Fibroblast of the aortic adventitia (primary cell): Measurements from ENCODE around the gene KAZALD1. TPM values are rescaled to one million over a fixed set of nuclear protein-coding genes. Genes with fewer than 3 reads are reported as not detected.

Experiments used
- DNase-seq: peaks from one replicate; pipeline ENCODE4 v3.0.0-alpha.2; 2010; ENCODE audit warnings: low read depth
- H3K4me3 ChIP-seq: 2 replicates; pipeline ENCODE4 v1.5.1; 2011; ENCODE audit warnings: low read depth, mild to moderate bottlenecking, control low read depth, low read length, moderate library complexity
- CTCF ChIP-seq: IDR thresholded peaks from 2 replicates; pipeline ENCODE4 v1.5.1; 2011; ENCODE audit warnings: mild to moderate bottlenecking, low read length, control low read depth, inconsistent platforms; ENCODE audit not compliant: insufficient read depth
- total RNA-seq: library from RNA; depleted of rRNA; stranded (reverse); fragments of >200 nt; gene quantifications from 2 replicates; pipeline ENCODE4 v1.2.3, GENCODE V29; 2012; ENCODE audit warnings: low replicate concordance

Gene KAZALD1
- total RNA-seq, 1 donor = 62.4 TPM

DNA sequence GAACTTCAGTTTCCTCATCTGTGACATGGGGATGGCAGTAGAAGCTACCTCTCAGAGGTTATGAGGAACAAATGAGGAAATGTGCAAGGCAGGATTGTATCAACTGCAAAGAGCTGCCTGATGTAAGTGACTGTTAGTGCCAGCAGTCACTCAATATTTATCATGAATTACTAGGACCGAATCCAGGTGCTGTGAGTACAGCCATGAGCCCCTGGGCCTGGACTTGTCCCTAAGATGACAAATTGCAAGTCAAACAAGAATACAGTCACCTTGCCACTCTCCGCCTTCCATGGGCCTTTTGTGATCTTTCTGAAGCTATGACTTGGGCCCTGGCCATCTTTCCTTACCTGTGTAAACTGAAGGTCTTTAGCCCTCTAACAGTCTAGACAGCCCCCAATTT lies 41.6 kb downstream of the KAZALD1 start:
- TF ChIP-seq CTCF = no peak
- DNase-seq = no peak
- H3K4me3 ChIP-seq = no peak overlapping the region

DNA sequence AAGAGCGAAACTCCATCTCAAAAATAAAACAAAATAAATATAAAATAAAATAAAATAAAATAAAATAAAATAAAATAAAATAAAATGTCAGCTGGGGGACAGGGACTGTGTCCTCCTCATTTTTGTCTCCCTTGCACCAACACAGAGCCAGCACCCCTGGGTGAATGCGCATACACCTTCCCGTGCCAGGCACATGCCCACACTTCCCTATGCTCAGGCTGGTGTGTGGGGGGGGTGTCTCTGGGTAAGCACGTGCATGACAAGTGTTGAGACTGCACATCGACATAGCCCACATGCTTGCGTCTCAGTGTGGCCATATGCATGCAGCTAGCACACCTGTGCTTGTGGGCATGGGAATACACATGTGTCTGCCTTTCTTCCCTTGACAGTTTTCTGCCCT lies 44.6 kb downstream of the KAZALD1 start:
- no peak for TF ChIP-seq CTCF
- no peak overlapping the region for H3K4me3 ChIP-seq
- DNase-seq = no peak

GRCh38 chr10:101107771-101108170 lies 46.0 kb downstream of the KAZALD1 start:
- DNase-seq = no peak
- no peak for TF ChIP-seq CTCF
- no peak overlapping the region for H3K4me3 ChIP-seq

DNA sequence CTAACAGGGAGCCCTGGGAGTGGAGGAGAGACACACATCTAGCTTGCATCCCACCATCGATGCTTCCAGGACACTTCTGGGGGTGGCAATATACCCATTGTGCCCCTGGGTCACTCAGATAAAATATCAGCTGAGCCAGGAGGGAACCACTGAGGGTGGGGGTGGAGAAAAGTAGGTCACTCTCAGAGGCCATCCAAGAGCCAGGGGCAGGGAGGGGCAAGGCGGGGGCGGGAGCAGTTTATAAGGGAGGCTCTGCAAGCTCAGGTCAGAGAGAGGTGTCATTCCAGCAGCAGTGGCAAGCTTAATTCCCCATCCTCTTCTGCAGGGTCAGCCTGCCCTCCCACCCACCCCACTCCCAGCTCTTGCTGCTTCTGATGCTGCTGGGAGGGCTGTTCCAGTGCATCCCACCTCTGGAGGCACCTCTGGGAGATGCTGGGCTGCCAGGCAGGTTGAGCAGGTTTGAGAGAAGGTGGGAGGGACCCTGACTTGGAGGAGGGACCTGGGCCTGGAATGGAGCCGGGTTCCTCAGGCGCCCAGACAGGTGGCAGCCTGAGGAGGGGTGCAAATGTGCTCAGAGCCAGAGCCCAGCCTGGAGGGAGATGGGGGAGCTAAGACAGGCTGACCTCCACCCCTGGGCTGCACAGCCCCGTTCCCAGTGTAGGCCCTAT lies 49.2 kb downstream of the KAZALD1 start:
- no peak for DNase-seq
- TF ChIP-seq CTCF = no peak
- H3K4me3 ChIP-seq = no peak overlapping the region

DNA sequence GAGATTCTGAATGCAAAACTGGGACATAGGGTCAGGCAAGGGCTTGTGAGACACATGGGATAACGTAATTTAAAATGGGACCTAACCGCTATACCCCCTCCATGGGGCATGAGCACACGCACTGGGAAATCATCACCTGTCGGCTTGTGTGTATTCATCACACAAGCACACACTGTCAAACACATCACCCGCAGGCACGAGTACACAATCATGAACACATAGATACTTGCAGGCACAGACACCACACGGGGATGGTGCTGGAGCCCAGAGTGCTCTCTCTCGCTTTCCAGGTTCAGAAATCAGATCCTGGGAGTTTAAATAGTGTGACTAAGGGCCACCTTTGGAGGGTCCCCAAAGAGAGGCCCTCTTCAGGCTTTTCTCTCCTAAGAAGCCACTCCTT lies 49.8 kb downstream of the KAZALD1 start:
- TF ChIP-seq CTCF = no peak
- DNase-seq = no peak
- no peak overlapping the region for H3K4me3 ChIP-seq

DNA sequence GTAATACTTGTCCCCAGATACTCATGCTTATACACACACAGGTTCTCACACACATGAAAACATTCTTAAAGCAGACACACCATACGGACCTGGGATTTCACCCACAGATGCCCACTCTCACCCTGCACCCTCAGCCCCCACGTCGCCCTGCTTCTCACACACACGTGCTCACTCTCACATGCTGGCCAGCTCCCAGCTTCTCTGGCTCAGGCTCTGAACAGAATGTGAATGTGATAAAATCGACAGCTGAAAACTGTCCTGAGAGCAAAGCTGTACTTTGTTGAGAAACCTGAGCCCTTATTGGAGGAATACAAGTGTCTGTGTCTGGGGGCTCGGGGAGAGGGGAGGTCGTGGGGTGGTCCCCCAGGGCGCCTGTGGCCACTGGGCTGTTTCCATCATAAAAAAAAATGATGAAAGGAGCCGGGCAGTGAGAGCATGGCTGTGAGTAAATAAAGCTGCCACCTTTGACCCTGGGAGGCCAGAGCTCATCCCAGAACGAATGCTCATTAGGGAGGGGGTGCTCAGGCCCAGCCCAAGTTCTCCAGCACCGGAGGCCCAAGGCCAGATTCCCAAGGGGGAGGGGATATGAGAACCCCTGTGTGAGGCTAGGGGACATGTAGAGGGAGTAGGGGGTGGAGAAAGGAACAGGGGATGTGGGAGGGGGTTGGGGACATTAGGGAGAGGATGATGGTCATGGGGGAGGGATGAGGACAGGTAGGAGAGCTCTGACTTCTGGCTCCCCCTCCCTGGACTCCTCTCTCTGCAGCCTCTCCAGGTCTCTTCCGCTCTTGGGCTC lies 51.2 kb downstream of the KAZALD1 start:
- no peak for DNase-seq
- H3K4me3 ChIP-seq = no peak overlapping the region
- TF ChIP-seq CTCF = no peak
